OCI-LY1 (cell line): ENCODE data around the gene MMP26.

Source experiments
- CTCF ChIP-seq: fragments of 200-600 bp; sonication (generic), shearing (Covaris generic); IDR thresholded peaks from 2 replicates; pipeline ENCODE4 v1.5.1; 2017; ENCODE audit warnings: mild to moderate bottlenecking, antibody characterized with exemption, low read length, moderate library complexity, mixed read lengths
- EZH2 ChIP-seq: fragments of 200-600 bp; sonication (generic), shearing (Covaris generic); IDR thresholded peaks from 2 replicates; pipeline ENCODE4 v1.8.0; 2017; ENCODE audit warnings: borderline replicate concordance, mixed run types, mild to moderate bottlenecking, antibody characterized with exemption, low read length, moderate library complexity, mixed read lengths

GRCh38 chr11:4680341-4680740, 24.2 kb upstream of the MMP26 start:
- TF ChIP-seq CTCF: no peak
- no peak for TF ChIP-seq EZH2
